GM19025 (cell line): Measurements from ENCODE around the gene EHF.
"Not testable (repeated sequence)": the region's sequence is repeated elsewhere in the genome, so short reads cannot be mapped to it uniquely, and the experiment has no call there.

Experiments
- ATAC-seq: cut with Tn5 transposase; IDR thresholded peaks from one replicate; pipeline ENCODE4 v1.9.1; 2021; ENCODE audit warnings: mild to moderate bottlenecking, low read depth, moderate library complexity; ENCODE audit not compliant: unreplicated experiment

Gene EHF

GRCh38 chr11:34620820-34621792, at the start of gene EHF:
EHF (plus strand) TSS chr11:34621093; CDS start chr11:34642631, 21,538 bp downstream.
- no peak for ATAC-seq

- ATAC-seq = no peak
Observed at GRCh38 chr11:34573537-34573936, 47.4 kb upstream of the EHF start.

GRCh38 chr11:34575261-34575660, 45.6 kb upstream of the EHF start:
- ATAC-seq = no peak

- ATAC-seq = no peak
Observed at GRCh38 chr11:34575671-34576070, 45.2 kb upstream of the EHF start.

- no peak for ATAC-seq
Observed at GRCh38 chr11:34576331-34576730, 44.6 kb upstream of the EHF start.

- ATAC-seq = no peak
Observed at GRCh38 chr11:34583818-34584217, 37.1 kb upstream of the EHF start.

- ATAC-seq = no peak
Observed at GRCh38 chr11:34585304-34585734, 35.6 kb upstream of the EHF start.

- ATAC-seq = no peak
Observed at GRCh38 chr11:34585735-34586487, 35.0 kb upstream of the EHF start.

- no peak for ATAC-seq
Observed at GRCh38 chr11:34586488-34587281, 34.2 kb upstream of the EHF start.

- ATAC-seq = no peak
Observed at GRCh38 chr11:34587282-34587677, 33.6 kb upstream of the EHF start.

GRCh38 chr11:34588023-34588422, 32.9 kb upstream of the EHF start:
- no peak for ATAC-seq

- no peak for ATAC-seq
Observed at GRCh38 chr11:34588701-34589100, 32.2 kb upstream of the EHF start.

- ATAC-seq = not testable (repeated sequence)
Observed at GRCh38 chr11:34589177-34589576, 31.7 kb upstream of the EHF start.

GRCh38 chr11:34593085-34593484, 27.8 kb upstream of the EHF start:
- ATAC-seq = no peak

GRCh38 chr11:34594603-34595002, 26.3 kb upstream of the EHF start:
- no peak for ATAC-seq

- no peak for ATAC-seq
Observed at GRCh38 chr11:34595391-34595790, 25.5 kb upstream of the EHF start.

- ATAC-seq = no peak
Observed at GRCh38 chr11:34595960-34596644, 24.8 kb upstream of the EHF start.

GRCh38 chr11:34599406-34599945, 21.4 kb upstream of the EHF start:
- ATAC-seq = no peak

GRCh38 chr11:34600339-34601084, 20.4 kb upstream of the EHF start:
- ATAC-seq = no peak
